Measurements from ENCODE around the gene CD4. TPM values are rescaled to one million over a fixed set of nuclear protein-coding genes. Genes with fewer than 3 reads are reported as not detected.

Gene CD4
- total RNA-seq, 3 donors from 2014 or later = 8.9 to 16.5 (median 14.8) TPM

DNA sequence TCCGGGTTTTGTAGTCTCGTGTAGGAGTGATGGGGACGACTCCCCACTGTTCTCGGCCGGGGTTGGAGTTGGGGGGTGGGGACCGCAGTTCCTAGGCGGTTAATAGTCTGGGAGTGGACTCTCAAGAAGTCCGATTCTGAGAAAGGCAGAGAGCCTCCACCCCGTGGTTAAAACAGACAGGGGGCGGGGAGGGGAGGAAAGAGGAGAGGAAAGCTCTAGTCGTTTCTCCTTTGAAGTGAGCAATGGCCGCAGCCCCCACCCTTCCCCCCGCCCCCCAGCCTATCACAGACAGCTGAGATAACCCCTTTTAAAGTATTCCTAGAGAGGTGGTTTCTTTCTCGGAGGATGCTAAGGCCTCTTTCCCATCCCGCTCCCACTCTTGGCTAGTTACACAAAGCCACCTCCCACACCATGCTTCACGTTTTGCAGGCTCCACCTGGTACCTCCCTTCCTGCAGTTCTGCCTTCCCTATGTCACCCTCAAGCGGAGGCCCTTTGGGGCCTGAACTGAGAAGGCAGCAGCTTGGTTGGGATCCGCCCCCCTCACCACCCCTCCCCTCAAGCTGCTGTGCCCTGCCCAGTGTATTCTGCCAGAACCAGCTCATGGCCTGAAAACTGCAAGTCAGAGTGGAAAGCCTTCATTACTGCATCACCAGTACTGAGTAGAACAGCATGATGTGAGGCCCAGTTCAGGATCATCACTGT lies 63.5 kb downstream of the CD4 start:
- Histone ChIP-seq H3K9me3 (no peaks in the 10 kb centered on the region), H3K4me3 (peak overlapping the region; percentile 33), H3K36me3 (ENCODE audit: low read depth) (no peaks in the 10 kb centered on the region), H3K4me1 (ENCODE audit: low read depth) (peaks cover 19% of the 10 kb centered on the region)
- DNase-seq (peak in 2 of 3 donors; percentile 47 to 72), ATAC-seq (no peak)
- TF ChIP-seq, protein P1, sequence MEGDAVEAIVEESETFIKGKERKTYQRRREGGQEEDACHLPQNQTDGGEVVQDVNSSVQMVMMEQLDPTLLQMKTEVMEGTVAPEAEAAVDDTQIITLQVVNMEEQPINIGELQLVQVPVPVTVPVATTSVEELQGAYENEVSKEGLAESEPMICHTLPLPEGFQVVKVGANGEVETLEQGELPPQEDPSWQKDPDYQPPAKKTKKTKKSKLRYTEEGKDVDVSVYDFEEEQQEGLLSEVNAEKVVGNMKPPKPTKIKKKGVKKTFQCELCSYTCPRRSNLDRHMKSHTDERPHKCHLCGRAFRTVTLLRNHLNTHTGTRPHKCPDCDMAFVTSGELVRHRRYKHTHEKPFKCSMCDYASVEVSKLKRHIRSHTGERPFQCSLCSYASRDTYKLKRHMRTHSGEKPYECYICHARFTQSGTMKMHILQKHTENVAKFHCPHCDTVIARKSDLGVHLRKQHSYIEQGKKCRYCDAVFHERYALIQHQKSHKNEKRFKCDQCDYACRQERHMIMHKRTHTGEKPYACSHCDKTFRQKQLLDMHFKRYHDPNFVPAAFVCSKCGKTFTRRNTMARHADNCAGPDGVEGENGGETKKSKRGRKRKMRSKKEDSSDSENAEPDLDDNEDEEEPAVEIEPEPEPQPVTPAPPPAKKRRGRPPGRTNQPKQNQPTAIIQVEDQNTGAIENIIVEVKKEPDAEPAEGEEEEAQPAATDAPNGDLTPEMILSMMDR (IDR thresholded peaks at IDR 0.05) = no peak
- intact Hi-C loops (cut with DNase I, micrococcal nuclease) = no loop called here

DNA sequence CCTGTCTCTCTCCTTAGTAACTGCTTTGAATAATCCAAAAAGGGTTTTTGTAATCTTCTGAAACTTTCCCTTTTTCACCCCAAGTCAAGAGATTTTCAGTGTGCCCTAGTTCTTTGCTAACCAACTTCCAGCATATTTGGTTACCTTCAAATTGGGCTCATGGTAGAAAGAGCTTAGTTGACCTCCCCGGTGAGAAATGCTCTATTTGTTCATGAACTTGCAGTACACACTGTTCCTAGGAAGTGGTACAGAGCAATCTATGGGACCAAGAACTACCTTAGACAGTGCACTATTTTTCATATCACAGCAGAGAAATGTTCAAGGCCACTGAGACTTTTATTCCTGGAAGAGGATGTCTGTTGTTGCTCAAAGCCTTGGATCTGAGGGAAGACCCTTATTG lies 64.3 kb downstream of the CD4 start:
- intact Hi-C loops (cut with DNase I, micrococcal nuclease) = no loop called here
- no peak for ATAC-seq
- TF ChIP-seq, protein P1 (IDR thresholded peaks at IDR 0.05) = no peak
- no peaks in the 10 kb centered on the region for H3K9me3 ChIP-seq
- H3K4me1 ChIP-seq (ENCODE audit: low read depth) = peaks cover 19% of the 10 kb centered on the region
- DNase-seq = no peak
- no peak overlapping the region for H3K4me3 ChIP-seq
- H3K36me3 ChIP-seq (ENCODE audit: low read depth) = no peaks in the 10 kb centered on the region

DNA sequence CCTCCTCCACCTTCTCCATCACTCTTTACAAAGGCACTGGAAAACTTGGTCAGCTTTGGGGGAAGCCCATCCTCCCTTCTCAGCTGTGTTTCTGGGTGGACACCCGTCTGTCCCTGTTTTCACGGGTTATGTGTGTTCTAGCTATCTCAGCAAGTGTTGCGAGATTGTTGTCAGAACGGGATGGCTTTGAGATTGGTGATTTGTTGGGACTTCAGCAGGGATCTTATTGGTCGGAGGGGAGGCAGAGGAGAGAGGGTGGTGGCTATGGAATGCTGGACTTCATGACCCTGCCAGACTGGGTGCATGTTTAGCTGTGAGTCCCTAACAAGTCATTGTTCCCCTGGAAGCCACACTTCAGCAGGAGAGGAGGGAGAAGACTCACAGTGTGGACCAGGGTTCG lies 64.7 kb downstream of the CD4 start:
- intact Hi-C loops (cut with DNase I, micrococcal nuclease) = no loop called here
- no peaks in the 10 kb centered on the region for H3K9me3 ChIP-seq
- H3K4me1 ChIP-seq (ENCODE audit: low read depth) = peaks cover 19% of the 10 kb centered on the region
- DNase-seq (no peak), ATAC-seq (no peak)
- TF ChIP-seq, protein P1 (IDR thresholded peaks at IDR 0.05) = no peak
- no peak overlapping the region for H3K4me3 ChIP-seq
- H3K36me3 ChIP-seq (ENCODE audit: low read depth) = no peaks in the 10 kb centered on the region

DNA sequence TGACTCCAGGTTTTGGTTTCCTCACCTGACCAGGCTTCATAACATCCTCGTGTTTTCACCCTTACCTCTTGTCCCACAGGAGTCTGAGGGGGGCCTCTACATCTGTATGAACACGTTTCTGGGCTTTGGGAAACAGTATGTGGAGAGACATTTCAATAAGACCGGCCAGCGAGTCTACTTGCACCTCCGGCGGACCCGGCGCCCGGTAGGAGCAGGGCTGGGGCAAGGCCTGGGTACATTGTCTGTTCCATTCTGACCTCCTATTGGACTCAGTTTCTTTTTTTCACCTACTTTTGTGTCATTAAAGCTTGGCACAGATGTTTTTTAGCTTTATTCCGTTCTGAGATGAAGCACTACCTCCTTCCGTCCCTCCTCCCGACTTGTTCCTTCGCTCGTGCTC lies 66.0 kb downstream of the CD4 start:
- TF ChIP-seq, protein P1 (IDR thresholded peaks at IDR 0.05) = no peak
- no peak for ATAC-seq
- Histone ChIP-seq H3K4me3 (no peak overlapping the region), H3K9me3 (no peaks in the 10 kb centered on the region), H3K36me3 (ENCODE audit: low read depth) (no peaks in the 10 kb centered on the region), H3K4me1 (ENCODE audit: low read depth) (peaks cover 19% of the 10 kb centered on the region)
- intact Hi-C loops (cut with DNase I, micrococcal nuclease) = no loop called here
- DNase-seq = no peak

DNA sequence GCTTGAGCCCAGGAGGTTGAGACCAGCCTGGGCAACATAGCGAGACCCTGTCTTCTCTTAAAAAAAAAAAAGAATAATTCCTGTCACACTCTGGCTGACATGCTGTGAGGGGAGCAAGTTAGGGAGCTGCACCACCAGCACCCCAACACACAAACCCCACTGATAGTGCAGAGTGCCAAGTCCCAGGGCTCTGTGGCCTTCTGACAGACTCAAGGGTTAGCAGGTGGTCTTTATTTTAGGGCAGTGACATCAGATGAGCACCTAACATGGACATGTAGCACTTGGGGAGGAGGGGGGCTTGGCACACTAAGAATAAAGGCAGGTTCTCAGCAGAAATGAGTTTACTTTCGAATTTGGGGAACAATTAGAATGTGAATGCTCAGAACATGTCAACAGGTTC lies 69.5 kb downstream of the CD4 start:
- TF ChIP-seq, protein P1 (IDR thresholded peaks at IDR 0.05) = no peak
- Histone ChIP-seq H3K36me3 (ENCODE audit: low read depth) (peaks cover 7% of the 10 kb centered on the region), H3K4me1 (ENCODE audit: low read depth) (peaks cover under 1% of the 10 kb centered on the region), H3K9me3 (no peaks in the 10 kb centered on the region), H3K4me3 (no peak overlapping the region)
- intact Hi-C loops (cut with DNase I, micrococcal nuclease) = no loop called here
- DNase-seq = no peak
- ATAC-seq = no peak

Data from mucosa of descending colon (tissue), 3 donors.